NAMALWA (cell line): Measurements from ENCODE around the gene UBE2L5.

Source experiments
- DNase-seq: peaks from one replicate; pipeline ENCODE4 v3.0.0-alpha.2; 2015; ENCODE audit warnings: low spot score

UBE2L5 gene

DNA sequence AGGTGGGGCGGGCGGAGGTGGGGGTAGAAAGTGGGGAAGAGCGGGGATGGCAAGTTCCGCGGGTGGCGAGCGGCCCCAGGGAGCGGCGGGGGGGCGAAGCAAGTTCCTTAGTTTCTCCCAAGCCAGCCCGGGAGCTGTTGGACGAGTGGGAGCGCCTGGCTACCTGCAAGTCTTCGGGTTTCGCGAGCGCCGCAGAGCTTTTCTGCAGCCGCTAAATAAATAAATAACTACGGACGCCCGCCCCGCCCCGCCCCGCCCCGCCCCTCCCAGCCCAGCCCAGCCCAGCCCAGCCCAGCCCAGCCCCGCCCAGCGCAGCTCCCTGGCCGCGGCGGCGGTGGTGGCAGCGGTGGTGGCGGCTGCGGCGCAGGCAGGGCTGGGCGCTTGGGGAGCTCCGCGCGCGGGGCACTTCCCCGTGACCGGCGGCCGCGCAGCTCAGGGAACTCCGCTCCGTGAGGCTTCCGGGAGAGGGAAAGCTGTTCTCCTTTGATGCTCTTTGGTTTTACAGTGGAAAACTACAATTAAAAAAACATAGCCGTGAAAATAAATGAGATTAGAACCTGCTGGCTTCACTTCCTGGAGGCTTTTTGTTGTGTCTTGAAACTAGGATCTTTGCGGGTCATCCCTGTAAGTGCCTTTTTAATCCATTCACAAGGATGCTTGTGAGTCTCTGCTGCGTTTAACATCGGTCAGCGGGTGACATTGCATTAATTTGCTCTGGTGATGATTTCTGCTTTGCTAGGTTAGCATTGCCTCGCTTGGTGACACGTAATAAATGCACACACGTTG lies at the start of gene UBE2L5:
UBE2L5 (plus strand) TSS at position 440 of the 786 bp plus-strand sequence. CDS start 5,498 bp downstream, outside the sequence.
- peak; percentile 83 for DNase-seq

DNA sequence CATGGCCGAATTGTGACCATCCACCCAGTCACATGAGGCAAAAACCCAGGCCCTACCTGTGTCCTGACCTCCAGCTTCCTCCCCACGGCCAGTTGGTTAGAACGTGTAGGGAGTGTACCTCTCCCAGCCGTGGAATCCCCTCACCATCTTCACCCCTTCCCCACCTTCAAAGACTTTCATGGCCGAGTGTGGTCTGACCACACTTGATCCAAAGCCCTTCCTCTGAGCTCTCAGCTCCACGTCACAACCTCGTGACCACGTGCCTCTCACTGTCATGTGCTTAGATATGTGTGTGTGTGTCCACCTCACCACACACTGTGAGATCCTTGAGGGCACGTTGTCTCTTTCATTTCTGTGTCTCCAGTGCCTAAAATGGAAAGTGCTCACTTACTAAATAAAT lies 48.6 kb upstream of the UBE2L5 start:
- peak; percentile 77 for DNase-seq

DNA sequence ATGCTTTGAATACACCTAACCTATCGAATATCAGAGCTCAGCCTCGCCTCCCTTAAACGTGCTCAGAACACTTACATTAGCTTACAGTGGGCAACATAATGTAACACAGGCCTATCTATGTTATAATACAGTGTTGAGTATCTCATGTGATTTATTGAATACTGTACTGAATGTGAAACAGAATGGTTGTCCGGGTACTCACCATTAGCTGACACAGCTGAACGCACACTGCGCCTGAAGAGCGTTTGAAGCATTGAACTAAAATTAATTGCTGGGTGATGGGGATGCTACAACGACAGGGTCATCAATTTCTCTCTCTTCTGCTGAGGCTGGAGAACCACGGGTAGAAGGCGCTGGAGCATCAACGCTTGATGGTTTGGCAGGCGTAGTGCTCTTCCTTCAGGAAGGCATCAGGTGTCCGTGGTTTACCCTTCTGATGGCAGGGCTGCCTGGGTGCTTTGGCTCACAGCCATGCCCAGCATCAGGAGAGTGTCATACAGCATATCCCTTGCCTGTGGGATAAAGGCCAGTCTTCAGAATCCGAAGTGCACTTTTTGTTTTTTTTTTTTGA lies 46.9 kb upstream of the UBE2L5 start:
- DNase-seq: peak; percentile 67

DNA sequence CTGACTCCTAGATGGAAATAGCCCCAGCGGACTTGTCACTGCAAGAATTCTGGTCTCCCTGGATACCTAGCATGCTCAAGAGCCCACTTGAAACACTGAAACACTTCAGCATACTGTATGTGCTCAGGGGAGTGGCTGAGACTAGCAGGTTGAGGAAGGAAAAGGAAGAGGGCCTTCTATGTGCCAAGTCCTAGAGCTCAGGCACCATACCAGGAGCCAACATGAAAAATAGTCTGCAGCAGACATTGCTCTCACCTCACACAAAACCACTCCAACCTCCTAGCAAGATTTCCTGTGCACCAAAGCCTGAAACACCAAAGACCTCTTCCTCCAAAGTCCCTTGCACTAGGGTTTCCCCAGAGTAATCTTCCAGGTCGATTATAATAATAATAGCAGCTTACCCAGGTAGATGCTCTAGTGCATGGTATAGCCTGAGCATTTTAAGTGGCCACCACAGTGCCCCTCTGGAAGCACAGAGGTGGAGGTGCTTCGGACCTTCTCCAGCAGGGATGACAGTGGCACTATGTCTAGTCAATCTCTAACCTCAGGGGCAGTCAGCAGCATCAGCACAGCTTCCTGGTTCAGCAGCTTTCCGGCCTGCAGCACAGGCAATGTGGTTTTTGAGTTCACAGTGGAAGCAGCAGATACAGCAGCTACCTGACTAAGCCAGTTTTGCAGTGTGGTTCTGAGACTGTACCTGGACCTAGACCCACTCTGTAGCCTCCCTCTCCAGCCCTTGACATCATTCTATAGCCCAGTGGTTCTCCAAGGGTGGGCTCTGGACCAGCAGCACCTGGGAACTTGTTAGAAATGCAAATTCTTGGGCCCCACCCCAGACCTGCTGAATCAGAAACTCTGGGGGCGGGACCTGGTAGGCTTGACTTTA lies 45.6 kb upstream of the UBE2L5 start:
- DNase-seq: peak; percentile 85

DNA sequence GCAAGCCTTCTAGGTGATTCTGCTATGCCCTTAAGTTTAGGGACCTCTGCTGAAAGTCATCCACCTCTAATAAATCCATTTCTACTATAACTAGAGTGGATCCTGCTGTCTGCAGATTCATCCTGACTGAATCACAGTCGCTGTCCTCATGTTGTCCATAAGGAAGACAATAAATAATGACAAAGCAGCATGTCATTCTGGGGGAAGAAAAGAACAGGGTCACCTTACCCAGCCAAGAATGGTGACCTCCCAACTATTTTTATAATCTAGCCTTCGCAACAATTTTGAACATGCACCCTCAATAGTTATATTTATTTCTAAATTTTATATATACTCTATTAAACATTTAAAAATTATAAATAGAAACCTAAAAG lies 45.0 kb upstream of the UBE2L5 start:
- no peak for DNase-seq

DNA sequence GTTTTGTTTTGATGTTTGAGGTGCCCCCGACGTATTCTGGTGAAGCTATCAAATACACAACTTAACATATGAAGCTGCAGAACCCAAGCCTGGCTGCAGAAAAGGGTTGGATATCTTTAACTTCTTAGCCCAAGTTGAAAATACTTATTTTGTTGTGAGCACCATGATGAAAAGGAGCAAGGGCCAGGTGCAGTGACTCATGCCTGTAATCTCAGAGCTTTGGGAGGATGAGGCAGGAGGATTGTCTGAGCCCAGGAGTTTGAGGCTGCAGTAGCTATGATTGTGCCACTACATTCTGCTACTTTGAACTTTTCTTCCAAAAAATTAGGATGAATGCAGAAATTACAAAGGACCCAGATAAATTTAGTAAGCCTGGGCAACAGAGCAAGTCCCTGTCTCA lies 44.1 kb upstream of the UBE2L5 start:
- DNase-seq: no peak

DNA sequence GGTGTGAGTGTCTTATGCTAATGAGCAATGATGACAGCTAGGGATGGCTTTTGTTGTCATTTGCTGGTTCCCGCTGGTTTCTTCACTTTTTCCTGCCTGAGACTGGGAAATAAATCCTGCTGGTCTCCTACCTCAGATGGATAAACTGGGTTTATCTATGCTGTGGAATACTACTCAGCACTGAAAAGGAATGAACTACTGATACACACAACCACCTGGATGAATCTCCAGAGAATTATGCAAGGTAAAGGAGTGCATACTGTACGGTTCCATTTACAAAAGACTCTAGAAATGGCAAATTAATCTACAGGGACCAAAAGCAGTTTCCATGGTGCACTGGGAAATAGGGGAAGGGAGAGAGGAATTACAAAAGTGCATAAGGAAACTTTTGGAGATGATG lies 41.2 kb upstream of the UBE2L5 start:
- no peak for DNase-seq

DNA sequence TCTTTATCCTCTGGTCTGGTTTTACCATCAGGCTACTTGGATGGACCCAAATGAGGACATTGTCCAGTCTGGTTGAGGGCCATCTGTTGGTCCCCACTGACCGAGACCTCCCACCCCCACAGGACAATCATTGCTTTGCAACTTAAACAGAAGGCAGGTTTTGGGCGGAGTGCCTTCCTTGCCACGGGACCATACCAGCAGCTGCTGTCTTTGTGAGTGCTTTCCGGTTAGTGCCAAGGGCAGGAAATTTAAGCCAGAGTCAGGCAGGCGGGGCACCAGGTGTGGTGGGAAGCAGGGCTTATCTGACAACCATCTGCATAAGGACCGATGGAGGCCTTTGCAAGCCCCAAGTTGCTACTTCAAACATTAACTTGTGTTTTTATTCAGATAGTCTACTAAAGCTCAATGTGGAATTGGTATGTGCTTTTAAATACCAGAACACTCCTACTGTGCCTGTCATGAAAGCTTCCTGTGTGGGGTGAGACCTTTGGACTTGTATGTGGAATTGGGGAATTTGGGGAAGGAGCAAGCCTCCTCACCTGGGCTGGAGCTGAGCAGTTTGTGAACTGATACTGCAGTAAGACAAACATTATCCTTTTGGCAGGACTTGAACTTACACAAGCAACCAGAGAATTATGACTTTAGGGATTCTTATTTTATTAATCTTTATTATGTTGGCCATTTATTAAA lies 39.3 kb upstream of the UBE2L5 start:
- peak; percentile 59 for DNase-seq

DNA sequence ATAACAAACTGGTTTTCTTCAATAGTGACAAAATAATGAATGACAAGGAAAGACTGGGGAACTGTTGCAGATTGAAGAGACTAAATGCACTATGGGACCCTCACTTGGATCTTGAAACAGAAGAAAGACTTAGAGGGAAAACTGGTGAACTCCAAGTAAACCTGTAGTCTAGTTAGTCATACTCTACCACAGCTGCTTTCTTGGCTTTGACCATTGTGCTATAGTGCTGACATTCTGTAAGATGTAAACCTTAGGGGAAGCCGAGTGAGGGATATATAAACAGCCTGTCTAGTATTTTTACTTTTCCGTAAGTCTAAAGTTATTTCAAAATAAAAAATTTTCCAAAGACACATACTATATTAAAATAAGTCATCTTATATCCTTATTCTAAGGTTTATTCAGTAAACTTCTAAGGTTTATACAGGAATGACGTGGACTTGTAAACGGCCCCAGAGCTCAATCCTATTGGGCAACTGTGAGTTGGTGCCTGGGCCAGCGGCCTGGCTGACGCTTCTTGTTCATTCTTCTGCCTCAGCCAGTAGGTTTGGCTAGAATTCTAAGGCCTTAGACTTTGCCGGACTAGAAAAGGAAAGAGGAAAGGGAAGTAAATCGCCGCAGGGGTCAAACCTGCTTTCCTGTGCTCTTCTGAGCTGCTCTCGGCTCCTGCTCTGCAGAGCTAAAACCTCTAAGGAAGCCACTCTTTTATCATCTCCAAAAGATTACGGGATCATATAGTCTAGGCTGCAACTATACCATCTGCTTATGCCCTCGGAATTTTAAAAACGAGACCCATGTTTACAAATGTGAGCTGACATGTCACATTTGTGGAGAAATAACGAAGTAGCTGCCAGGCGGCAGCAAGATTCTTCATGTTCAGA lies 33.6 kb upstream of the UBE2L5 start:
- no peak for DNase-seq

DNA sequence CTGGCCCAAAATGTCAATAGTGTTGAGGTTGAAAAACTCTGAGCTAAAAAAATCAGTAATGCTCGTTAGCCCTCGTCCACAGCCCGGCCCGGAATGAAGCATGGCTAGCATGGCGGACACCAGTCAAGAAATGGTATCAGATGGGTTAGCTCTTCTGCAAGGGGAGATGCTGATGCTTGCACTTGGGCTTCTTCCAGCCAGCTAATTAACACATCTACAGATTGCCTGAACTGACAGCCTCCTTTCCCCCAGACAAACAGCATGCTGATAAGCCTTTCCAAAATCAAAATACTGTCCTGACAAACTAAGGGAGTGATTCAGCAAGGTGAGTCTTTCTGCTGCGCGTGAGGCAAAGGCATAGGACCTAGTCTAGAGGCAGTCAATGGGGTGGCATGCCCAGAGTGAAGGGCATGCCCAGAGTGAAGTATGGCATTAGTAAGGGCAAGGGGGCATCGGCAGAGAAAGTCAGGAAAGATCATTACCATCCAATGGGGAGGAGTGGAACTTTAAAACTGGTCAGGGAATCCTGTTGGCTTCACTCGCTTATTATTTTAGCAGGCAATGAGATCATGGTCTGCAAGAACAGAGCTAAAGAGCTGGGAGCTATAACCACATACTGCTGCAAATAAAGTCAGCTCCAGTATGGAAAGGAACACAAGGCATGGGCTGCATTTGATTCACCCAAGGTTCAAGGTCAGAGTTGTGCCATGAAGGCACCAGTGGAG lies 30.2 kb upstream of the UBE2L5 start:
- no peak for DNase-seq

DNA sequence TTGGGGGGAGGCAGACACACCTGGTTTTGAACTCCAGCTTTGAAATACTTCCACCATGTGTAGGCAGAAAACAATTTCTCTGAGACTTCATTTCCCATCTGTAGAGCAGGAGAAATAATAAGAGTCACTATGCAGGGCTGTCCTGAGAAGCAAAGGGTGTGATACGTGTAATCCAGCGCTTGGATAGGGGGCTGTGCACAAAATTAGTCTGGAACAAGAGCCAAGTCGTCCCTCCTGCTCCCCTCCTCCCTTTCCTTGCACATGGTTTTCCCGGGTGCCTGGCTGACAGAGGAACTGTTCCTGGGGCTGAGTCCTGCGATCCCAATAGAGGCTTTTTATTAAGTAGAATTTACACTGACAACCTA lies 29.6 kb upstream of the UBE2L5 start:
- no peak for DNase-seq

DNA sequence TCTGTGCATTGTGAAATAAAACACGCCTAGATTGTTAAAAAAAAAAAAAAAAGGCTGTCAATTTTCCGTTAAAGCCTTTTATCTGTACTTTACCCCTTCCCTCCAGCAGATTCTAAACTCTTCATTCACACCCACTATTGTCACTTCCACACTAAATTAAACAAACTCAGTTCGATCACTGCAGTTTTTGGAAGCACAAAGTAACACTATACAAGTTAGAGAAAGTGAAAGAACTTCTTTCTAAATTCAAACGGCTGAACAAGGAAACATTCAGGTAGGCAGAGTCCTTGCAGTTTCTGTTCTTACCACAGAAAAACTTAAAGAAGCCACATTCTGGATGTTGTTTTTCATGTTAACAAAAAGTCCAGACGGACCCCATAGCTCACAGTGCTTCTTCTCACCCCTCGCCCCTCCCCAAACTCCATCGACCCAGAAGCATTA lies 27.5 kb upstream of the UBE2L5 start:
- peak; percentile 67 for DNase-seq

DNA sequence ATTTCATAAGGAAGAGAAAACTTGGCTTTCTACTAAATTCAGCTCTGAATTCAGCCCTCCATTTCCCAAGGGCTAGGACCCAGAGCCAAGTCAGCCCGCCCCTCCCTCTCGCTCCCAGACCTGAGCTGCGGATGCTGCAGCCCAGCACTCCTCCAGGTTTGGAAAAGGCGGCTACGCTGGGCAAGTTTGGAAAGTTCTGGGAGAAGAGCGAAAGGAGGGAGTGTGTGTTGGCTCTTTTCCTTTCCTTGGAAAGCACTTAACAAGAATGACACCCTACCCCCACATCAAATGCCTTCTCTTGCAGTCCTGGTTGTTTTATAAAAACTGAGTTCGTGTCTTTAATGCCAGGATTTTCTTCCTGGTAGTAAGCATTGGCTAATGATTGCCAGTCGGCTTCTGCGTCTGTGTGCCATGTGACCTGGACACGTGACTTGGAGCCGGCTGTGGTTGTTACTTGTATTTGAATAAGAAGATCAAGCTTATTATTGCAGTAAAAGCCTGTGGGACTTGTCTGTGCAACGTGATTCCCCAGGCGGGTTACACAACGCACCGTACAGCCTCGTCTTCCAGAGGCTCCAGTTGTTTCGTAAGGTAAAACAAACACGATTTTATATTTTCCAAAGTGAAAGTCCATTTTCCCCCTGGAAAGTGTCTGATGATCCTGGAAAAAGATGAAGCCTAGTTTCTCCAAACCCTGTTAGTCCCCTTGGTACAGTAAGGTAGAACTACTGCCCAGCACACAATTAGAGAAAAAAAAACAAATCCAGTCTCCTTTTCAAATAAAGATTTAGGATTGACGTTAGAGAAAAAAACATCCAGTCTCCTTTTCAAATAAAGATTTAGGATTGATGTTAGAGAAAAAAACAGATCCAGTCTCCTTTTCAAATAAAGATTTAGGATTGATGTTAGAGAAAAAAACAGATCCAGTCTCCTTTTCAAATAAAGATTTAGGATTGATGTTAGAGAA lies 26.8 kb upstream of the UBE2L5 start:
- peak; percentile 75 for DNase-seq

DNA sequence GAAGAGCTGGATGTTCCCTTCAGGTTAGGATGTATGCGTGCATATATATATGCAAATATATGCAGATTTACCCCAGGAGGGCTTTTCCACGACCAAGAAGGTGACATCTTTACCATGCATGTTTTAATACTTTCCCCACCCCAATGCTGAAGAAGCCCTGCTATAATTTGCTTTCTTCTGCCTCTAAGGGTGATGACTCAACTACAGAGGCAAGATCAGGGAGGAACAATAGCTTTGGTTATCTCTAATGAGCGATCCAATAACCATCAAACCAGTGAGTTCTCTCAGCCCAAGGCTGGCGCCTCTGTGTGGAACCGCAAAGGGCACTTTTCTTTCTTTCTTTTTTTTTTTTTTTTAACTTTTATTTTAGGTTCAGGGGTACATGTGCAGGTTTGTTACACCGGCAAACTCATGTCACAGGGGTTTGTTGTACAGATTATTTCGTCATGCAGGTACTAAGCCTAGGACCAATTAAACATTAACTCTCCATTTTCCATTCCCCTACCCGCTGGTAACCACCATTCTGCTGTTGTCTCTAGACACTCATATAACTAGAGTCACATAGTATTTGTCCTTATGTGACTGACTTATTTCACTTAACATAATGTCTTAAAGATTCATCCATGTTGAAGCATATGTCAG lies 25.7 kb upstream of the UBE2L5 start:
- DNase-seq: no peak

DNA sequence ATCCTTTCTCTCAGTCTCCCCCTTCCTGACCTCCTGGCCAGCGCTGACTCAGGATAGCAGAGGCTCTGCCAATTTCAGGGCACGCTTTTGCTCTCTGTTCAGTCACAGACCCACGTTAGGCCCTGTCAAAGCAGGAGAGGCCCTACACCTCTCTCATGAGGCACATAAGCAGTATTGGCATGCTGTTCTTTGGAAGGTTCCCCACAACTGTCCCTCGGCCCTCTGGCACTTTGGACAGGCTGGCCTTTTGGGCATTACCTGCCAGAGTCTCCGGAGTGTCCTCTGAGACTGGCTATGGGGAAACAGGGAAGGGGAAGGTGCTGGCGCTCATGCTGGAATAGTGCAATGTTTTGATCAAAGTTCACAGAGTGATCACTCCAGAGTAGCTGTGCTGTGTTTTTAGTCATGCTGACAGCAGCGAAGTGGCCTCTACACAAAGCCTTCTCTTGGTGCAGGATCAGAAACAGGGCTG lies 23.7 kb upstream of the UBE2L5 start:
- no peak for DNase-seq

DNA sequence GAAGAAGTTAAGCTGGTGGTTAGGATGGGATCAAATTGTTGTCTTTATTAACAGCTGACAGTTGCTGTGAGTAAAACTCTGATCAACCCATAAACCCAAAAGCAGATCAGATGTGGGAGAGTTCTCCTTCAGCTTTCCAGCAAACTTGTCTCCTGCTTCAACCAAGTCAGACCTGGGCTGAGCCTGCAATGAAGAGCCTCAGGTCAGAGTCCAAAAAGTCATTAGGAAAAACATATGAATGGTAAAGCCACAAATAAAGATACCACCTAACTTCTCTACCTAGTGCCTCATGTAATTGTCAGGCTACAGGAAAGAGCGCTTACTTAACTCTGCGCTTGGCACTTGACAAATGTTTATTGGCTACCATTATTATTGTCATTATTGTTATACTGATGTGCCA lies 21.9 kb upstream of the UBE2L5 start:
- no peak for DNase-seq

DNA sequence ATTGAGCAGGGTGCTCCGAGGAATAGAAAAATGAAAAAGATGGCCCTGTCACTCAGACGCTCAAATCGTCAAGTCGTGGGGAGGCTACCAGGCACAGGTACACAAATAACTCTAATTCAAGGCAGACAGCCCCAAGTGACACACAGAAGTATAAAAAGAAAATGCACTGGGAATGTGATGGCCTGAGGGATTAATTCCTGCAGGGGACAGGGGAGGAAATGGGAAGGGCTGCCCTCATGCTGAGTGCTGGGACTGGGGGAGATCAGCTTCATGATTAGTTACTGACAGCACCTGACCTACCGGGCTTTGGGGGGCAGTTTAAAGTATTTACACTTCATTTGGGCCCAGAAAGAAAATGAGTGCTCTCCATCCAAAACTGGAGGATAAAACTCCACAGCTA lies 20.9 kb upstream of the UBE2L5 start:
- DNase-seq: no peak

DNA sequence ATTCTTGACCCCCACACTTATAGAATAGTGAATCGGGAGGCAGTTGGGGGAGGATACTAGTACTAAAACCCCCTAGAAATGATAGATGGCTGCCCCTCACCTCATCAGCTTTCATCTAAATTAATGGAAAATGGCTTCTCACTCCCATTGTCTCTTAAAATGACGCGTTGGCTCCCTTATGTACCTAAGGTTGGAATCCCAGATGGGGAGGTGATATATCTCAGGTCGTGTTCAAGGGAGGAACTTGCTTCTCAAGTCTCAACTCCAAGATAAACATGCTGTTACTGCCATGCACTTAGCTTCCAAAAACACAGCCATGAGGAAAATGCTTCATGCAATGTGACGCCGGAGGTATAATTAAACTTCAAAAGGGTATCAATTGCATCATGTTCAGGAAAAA lies 18.8 kb upstream of the UBE2L5 start:
- no peak for DNase-seq

DNA sequence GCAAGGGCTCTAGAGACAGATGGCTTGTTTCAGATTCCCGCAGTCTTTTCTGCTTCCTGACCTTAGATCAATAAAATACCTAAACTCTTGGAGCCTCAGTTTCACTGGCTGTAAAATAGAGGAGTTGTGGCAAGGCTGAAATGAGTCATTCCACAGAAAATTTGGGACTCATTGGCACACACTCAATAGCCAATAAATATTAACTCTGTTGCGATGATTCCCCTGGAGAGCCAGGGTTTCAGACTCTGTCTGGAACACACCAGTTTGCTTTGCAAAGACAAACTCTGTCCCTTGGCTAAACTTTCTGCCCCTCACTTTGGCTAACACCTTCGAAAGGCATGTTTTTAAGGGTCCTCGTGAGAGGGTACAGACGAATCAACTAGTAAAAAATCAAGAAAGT lies 18.1 kb upstream of the UBE2L5 start:
- DNase-seq: no peak
